ENCODE measurements around the gene DNASE1L3.

Gene DNASE1L3

DNA sequence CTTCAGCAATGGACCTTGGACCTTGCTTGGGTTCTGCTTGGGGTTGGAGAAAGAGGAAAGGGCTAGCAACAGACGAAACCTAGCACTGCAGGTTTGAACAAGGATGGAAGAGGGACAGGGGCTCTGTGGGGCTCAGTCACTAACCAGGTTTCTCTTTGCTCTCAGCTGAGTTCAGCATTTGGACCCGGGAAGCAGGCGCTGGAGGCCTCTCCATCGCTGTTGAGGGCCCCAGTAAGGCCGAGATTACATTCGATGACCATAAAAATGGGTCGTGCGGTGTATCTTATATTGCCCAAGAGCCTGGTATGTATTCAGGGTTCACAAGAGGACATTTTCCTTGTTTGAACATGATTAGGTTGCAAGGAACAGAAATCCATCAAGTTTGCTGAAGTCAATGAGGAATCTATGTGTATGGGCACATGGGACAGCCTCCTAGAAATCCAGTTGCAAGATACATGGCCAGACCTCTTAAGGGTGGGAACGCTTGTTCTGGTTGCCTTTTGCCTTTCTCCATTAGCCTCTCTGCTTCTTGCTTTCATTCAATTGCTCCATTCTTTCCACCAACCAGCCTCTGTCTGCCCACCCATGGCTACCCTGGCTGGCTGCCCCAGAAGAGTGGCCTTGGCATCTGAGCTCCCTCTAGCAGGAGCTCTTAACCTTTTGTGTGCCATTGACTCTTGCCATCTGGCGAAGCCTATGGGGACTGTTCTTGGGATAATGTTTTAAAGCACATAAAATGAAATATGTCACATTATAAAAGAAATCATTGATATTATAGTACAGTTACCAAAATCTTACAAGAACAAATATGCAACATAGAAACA lies 55.9 kb downstream of the DNASE1L3 start:
- no peak for DNase-seq

DNA sequence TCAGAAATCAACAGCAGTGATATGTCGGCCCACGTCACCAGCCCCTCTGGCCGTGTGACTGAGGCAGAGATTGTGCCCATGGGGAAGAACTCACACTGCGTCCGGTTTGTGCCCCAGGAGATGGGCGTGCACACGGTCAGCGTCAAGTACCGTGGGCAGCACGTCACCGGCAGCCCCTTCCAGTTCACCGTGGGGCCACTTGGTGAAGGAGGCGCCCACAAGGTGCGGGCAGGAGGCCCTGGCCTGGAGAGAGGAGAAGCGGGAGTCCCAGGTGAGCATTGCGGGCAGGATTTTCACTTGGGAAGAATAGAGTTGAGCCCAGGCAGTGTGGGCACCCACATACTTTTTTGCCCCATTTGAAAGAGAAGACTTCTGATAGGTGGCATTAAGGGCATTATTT lies 57.4 kb downstream of the DNASE1L3 start:
- no peak for DNase-seq

DNA sequence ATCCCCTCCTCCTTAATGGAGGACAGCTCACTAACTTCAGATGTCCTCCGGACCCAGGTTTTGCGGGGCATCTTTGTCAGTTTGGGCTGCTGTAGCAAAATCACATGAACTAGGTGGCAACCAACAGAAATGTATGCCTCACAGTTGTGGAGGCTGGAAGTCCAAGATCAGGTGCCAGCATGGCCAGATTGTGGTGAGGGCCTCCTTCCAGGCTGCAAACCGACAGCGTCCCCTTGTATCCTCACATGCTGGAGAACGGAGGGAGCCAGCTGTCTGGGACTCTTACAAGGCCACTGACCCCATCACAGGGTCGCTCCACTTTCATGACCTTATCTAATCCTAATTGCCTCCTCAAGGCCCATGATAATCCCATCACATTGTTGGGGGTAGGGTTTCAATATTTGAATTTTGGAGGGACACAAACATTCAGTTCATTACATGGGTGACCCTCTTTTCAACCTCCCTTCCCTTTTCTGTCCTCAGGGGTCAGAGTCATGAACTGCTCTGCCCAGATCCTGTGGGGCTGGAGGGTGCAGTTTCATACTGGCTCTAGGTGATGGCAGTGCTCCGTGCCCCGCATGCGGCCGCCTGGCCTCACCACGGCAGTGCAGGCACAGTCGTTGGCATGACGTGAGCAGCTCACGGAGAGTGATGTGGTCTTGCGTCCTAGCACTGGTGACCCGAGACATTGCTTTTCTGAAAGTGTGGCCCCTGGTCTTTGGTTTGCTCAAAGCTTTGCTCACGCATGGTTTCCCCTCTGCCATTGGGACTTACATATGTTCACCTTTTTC lies 58.4 kb downstream of the DNASE1L3 start:
- no peak for DNase-seq

DNA sequence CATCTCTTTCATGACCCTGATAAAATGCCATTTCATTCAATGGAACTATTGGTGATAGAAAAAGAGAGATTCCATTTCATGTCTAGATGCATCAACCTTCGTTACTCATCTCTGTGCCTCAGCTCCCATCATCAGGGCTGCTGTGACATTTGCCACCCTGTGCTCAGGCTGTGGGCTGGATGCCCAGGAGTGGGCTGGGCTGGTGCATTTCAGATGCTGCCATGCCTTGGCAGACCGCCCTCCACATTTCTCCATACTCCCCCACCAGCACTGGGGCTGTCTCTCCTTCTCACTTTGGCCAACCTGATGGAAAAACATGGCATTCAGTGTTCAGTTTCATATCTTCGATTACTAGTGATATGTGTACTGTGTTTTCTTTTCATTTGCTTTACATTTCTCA lies 59.1 kb downstream of the DNASE1L3 start:
- DNase-seq, result no peak

DNA sequence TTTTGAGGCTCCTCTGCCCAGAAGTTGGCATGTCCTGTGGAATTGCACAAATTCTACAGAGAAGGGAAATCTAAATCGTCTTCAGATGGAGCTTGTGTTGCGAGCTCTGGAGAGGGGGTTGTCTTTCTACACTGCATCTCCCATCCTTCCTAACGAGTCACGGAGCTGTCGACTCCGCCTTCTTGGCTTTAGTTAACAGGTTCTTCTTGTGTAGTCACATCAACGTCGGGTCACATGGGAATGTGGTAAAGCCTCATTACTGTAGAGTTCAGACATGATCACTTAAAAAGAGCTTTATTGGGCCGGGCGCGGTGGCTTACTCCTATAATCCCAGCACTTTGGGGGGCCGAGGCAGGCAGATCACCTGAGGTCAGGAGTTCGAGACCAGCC lies 60.0 kb downstream of the DNASE1L3 start:
- no peak for DNase-seq

DNA sequence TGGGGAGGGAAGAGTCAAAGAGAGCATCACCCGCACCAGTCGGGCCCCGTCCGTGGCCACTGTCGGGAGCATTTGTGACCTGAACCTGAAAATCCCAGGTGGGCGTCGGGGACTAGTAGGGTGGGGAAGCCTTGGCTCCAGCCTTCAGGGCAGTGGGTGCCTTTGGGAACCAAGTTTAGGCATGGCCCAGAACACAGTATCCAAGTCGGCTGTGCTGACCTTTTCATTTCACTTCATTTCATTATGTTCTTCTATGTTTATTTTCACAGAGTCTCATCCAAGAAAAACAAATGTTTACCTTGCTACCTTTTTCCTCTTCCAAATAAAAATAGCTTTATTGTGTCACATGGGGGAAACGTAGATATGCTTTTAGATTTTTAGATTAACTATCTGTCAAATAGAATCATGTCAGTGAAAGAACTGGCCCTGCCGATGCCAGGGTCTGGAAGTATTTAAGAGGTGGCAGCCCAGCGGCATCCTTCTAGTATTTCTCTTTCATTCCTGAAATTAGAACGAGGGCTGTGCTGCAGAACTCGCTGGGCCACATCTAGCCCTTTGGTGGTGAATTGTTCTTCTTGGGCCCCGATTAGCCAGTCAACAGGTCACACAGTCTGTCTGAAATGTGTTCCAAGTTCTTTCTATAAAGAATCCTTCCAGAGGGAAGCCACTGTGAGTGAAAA lies 60.5 kb downstream of the DNASE1L3 start:
- no peak for DNase-seq

DNA sequence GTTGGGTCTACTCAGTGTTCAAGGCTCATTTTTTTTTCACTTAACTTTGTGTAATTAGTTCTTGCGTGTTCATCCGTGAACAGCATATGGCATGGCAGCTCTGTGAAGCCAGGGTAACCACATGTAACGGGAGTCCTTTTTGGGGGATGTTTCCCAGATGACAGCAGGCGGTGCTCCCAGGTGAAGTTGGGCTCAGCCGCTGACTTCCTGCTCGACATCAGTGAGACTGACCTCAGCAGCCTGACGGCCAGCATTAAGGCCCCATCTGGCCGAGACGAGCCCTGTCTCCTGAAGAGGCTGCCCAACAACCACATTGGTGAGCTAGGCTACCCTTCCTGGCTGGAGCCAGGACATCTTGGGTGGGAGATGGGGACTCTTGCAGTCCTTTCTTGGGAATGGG lies 62.7 kb downstream of the DNASE1L3 start:
- DNase-seq, result no peak

DNA sequence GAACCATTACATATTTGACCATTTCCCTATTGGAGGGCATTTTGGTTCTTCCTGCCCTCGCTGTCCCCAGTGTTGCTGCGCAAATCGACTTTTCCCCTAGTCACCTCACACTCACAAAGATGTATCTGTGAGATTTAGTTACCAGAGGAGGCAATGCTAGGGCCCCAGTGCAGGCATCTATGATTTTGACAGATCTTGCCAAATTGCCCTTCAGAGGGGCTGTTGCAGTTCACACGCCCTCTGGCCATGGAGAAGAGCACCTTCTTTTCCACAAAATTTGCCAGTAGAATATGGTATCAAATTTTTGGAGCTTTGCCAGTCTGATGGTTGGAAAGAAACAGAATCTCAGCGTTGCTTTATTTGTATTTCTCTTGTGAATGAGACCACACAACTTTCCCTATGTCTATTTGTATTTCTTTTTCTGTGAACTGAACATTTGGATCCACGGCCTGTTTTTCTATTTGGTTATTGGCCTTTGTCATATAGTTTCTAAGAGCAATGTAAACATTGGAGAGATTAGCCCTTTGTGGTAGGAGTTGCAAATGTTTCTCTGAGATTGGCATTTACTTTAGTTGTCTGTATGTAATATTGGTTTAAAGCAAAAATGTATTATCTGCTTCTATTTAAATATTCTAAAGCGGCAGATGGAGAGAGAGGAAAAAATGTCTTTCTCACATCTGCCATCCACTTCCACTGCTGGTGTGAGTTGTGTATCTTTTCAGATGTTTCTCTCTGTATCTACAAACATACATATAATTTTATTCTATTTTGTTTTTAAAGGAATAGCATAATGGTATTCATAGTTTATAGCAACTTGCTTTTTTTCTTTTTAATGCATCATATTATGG lies 66.1 kb downstream of the DNASE1L3 start:
- DNase-seq, result no peak

DNA sequence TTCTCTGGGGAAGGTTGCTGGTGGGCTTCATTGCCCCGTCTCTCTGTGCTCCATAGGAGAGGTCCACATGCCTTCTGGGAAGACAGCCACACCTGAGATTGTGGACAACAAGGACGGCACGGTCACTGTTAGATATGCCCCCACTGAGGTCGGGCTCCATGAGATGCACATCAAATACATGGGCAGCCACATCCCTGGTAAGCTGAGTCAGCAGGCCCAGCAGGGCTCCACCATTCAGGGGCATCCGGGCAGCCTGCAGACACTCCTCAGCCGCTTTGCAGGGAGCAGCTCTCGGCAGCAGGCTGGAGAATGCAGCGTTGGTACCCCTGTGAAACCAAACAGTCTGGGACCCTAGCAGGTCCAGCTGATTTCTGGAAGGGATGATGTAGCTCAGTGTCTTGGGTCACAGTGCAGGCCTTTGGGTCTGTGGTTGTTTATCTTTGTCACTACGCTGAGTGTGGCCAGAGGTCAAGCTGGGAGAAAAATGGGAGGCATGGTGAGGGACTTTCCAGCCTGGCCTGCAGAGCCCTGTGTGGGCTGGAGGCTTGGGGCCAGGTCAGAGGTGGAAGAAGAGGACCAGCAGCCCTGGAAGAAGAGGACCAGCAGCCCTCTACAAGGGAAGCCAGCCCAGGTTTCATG lies 67.2 kb downstream of the DNASE1L3 start:
- DNase-seq, result no peak

Measured in activated effector memory CD4-positive, alpha-beta T cell treated with Interleukin-2 at 50 U/mL for 16 hours (primary cell).